Gastrocnemius medialis (tissue), 4 donors: ENCODE results near the gene HRC. TPM values are rescaled to one million over a fixed set of nuclear protein-coding genes. Genes with fewer than 3 reads are reported as not detected.
"Not testable (repeated sequence)": the region's sequence is repeated elsewhere in the genome, so short reads cannot be mapped to it uniquely, and the experiment has no call there.

Experiments
- ATAC-seq, 2 donors: fragments of 150-250 bp; one replicate each; pipeline ENCODE4 v1.9.1; 2016
- DNase-seq, 2 donors: peaks; one replicate each; pipeline ENCODE4 v3.0.0-alpha.2; 2019
- H3K27ac ChIP-seq, 4 donors: fragments of 200-600 bp; sonication (generic); 1 replicate in 1 of 4; 2 replicates in 3 of 4; pipeline ENCODE4 v1.5.1; 2016 to 2018; ENCODE audit warnings: mild to moderate bottlenecking in 2 of 4, moderate library complexity in 1 of 4
- H3K27me3 ChIP-seq, 3 donors: fragments of 200-600 bp; sonication (generic) in 2 of 3; 1 replicate in 1 of 3; 2 replicates in 2 of 3; pipeline versions ENCODE4 v1.5.1 to v1.6.0; 2016 to 2019; ENCODE audit warnings: mild to moderate bottlenecking in 1 of 3, moderate library complexity in 1 of 3
- H3K36me3 ChIP-seq, 2 donors: fragments of 200-600 bp; sonication (generic) in 1 of 2; one replicate each; pipeline ENCODE4 v1.5.1; 2017 to 2018
- H3K4me1 ChIP-seq, 2 donors: fragments of 200-600 bp; sonication (generic) in 1 of 2; one replicate each; pipeline ENCODE4 v1.5.1; 2016 to 2017; ENCODE audit warnings: mild to moderate bottlenecking in 2 of 2
- H3K4me3 ChIP-seq, 4 donors: fragments of 200-600 bp; sonication (generic) in 3 of 4; 1 replicate in 1 of 4; 2 replicates in 3 of 4; pipeline ENCODE4 v1.5.1; 2016 to 2019; ENCODE audit warnings: mild to moderate bottlenecking in 2 of 4
- H3K9me3 ChIP-seq, 3 donors: fragments of 200-600 bp; sonication (generic) in 2 of 3; 1 replicate in 1 of 3; 2 replicates in 2 of 3; pipeline ENCODE4 v1.5.1; 2016 to 2019
- CTCF ChIP-seq, 5 experiments: fragments of 450-650 bp in 3 of 5; fragments of 200-600 bp in 2 of 5; sonication (generic) in 2 of 5; IDR thresholded peaks in 4 of 5; conservative IDR thresholded peaks in 1 of 5; 1 replicate in 4 of 5; 2 replicates in 1 of 5; pipeline ENCODE4 v1.5.1; 2016 to 2019; ENCODE audit warnings: antibody characterized with exemption in 5 of 5, mild to moderate bottlenecking in 3 of 5, moderate library complexity in 3 of 5
- POLR2A ChIP-seq, 2 donors: fragments of 450-650 bp; IDR thresholded peaks; one replicate each; pipeline ENCODE4 v1.6.1; 2017; ENCODE audit warnings: antibody characterized with exemption in 2 of 2, mild to moderate bottlenecking in 2 of 2, moderate library complexity in 2 of 2
- in situ Hi-C, 4 donors: fragments of 200-750 bp; cut with MboI; loops; one replicate each; pipeline versions ENCODE4 v1.15.0 to v1.8.0; 2017; ENCODE audit warnings: low sequenced_read_pairs in 4 of 4
- intact Hi-C: fragments of 100-400 bp; cut with DNase I; formaldehyde crosslinking; loops from one replicate; pipeline ENCODE4 v1.15.1; 2023; ENCODE audit warnings: low total_unique reads
- total RNA-seq, 4 donors: library from RNA; depleted of rRNA; stranded (reverse); fragments of >200 nt; gene quantifications; one replicate each; pipeline versions ENCODE4 v1.1.0 to v1.2.3, GENCODE V29; 2016

The HRC gene
- total RNA-seq, 4 donors from 2014 or later: 190 to 537 (median 300) TPM

DNA sequence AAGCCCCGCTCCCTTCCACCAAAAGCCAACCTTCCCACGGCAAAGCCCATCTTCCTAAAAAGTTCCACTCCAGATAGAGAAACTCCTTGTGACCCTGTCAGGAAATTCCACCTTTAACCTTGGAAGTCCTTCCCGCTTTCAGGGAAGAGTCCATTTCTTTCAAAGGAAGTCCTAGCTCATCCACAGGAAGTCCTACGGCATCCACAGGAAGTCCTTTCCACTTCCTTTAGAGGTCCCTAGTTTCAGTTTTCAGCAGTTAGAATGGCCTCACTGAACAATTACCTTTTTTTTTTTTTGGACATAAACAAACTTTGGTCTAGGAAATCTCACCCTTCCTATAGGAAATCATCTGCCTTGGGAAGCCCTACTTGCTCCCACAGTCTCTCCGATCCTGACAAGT, 34.1 kb upstream of the HRC start:
- Histone ChIP-seq H3K27me3 (no peaks in the 10 kb centered on the region), H3K36me3 (peaks cover 0 to 78% of the 10 kb centered on the region in 2 donors), H3K4me3 (no peak overlapping the region), H3K9me3 (no peaks in the 10 kb centered on the region), H3K27ac (peak overlapping the region in 2 of 4 donors; percentile 24 to 33), H3K4me1 (no peaks in the 10 kb centered on the region)
- no peak for TF ChIP-seq POLR2A (IDR thresholded peaks at IDR 0.05)
- no peak for TF ChIP-seq CTCF (IDR thresholded peaks at IDR 0.05 in 4 of 5, conservative IDR thresholded peaks at IDR 0.05 in 1 of 5)
- in situ Hi-C loops (no loop called here), intact Hi-C loops (no loop called here)
- DNase-seq (no peak), ATAC-seq (no peak)

DNA sequence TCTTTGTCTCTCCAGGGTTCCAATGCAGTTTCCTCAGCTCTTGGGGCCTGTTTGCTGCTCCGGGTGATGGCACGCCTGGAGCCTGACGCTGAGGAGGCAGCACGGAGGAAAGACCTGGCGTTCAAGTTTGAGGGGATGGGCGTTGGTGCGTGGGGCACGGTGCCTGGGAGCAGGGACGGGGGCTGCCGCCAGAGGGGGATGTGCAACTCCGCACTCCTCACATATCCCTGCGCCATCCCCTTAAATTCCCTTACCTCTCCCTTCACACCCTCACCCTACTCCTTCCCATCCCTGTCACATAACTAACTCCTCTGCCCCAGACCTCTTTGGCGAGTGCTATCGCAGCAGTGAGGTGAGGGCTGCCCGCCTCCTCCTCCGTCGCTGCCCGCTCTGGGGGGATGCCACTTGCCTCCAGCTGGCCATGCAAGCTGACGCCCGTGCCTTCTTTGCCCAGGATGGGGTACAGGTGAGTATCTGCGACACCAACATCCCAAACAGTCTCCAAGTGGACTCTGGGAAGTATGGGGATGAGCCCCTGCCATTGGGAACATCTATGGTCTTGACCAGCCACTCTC, 33.5 kb upstream of the HRC start:
- H3K27ac ChIP-seq: peak overlapping the region in 1 of 4 donors; percentile 33
- in situ Hi-C loops (no loop called here), intact Hi-C loops (no loop called here)
- H3K4me1 ChIP-seq: no peaks in the 10 kb centered on the region
- H3K27me3 ChIP-seq: no peaks in the 10 kb centered on the region
- DNase-seq: no peak
- H3K9me3 ChIP-seq: no peaks in the 10 kb centered on the region
- H3K36me3 ChIP-seq: peaks cover 0 to 78% of the 10 kb centered on the region in 2 donors
- ATAC-seq: no peak
- no peak overlapping the region for H3K4me3 ChIP-seq
- no peak for TF ChIP-seq POLR2A (IDR thresholded peaks at IDR 0.05)
- no peak for TF ChIP-seq CTCF (IDR thresholded peaks at IDR 0.05 in 4 of 5, conservative IDR thresholded peaks at IDR 0.05 in 1 of 5)

DNA sequence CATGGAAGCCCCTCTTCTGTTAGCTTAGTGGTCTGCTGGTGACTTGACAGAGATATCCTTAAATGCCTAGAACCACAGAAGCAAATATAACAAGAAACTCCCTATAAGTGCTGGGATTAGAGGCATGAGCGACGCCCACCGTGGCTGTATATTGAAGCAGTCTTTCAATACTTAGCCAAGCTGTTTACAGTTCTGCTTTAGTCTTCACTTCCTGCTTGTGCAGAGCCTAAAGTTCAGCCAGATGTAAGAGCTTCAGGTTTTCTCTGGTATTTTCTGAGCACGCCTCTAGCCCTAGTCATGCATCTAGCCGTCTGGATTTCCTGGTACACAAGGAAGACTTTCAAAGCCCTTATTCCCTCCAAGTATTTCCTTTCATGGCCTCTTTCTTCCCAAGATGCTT, 30.9 kb upstream of the HRC start:
- DNase-seq: no peak
- no peaks in the 10 kb centered on the region for H3K27me3 ChIP-seq
- H3K4me1 ChIP-seq: no peaks in the 10 kb centered on the region
- no peak for ATAC-seq
- peaks cover 0 to 71% of the 10 kb centered on the region in 2 donors for H3K36me3 ChIP-seq
- H3K27ac ChIP-seq: no peak overlapping the region
- H3K4me3 ChIP-seq: no peak overlapping the region
- H3K9me3 ChIP-seq: no peaks in the 10 kb centered on the region
- in situ Hi-C loops (no loop called here), intact Hi-C loops (no loop called here)
- no peak for TF ChIP-seq CTCF (IDR thresholded peaks at IDR 0.05 in 4 of 5, conservative IDR thresholded peaks at IDR 0.05 in 1 of 5)
- TF ChIP-seq POLR2A (IDR thresholded peaks at IDR 0.05): no peak

GRCh38 chr19:49182848-49183375, 27.7 kb upstream of the HRC start:
- no peak for ATAC-seq
- Histone ChIP-seq H3K9me3 (no peaks in the 10 kb centered on the region), H3K4me1 (no peaks in the 10 kb centered on the region), H3K36me3 (peaks cover 0 to 44% of the 10 kb centered on the region in 2 donors), H3K4me3 (no peak overlapping the region), H3K27me3 (no peaks in the 10 kb centered on the region), H3K27ac (no peak overlapping the region)
- TF ChIP-seq POLR2A (IDR thresholded peaks at IDR 0.05): no peak
- TF ChIP-seq CTCF (IDR thresholded peaks at IDR 0.05 in 4 of 5, conservative IDR thresholded peaks at IDR 0.05 in 1 of 5): no peak
- no peak for DNase-seq
- in situ Hi-C loops (no loop called here), intact Hi-C loops (no loop called here)

- H3K27me3 ChIP-seq, ATAC-seq, DNase-seq, H3K4me1 ChIP-seq, in situ Hi-C loops, H3K9me3 ChIP-seq, intact Hi-C loops, H3K27ac ChIP-seq, H3K4me3 ChIP-seq: not testable (repeated sequence)
- peaks cover 0 to 47% of the 10 kb centered on the region in 2 donors for H3K36me3 ChIP-seq
These were observed 27.0 kb upstream of the HRC start for GRCh38 chr19:49182010-49182847.
